C1 segment of cervical spinal cord (tissue), 14 donors: Measurements from ENCODE around the gene CBFA2T3.
A peak's percentile ranks its signal among the peaks of the same experiment; 100 is the strongest.

Experiments used
- DNase-seq, 14 donors: peaks; one replicate each; lab custom pipeline; 2025; lab: John Stamatoyannopoulos, UW

Gene CBFA2T3

GRCh38 chr16:88963583-88963982 is 13.4 kb downstream of the CBFA2T3 start:
- no peak for DNase-seq

- DNase-seq = no peak
These were observed 14.4 kb downstream of the CBFA2T3 start for GRCh38 chr16:88962478-88963152.

- DNase-seq = no peak
These were observed 16.0 kb downstream of the CBFA2T3 start for GRCh38 chr16:88961011-88961410.

DNA sequence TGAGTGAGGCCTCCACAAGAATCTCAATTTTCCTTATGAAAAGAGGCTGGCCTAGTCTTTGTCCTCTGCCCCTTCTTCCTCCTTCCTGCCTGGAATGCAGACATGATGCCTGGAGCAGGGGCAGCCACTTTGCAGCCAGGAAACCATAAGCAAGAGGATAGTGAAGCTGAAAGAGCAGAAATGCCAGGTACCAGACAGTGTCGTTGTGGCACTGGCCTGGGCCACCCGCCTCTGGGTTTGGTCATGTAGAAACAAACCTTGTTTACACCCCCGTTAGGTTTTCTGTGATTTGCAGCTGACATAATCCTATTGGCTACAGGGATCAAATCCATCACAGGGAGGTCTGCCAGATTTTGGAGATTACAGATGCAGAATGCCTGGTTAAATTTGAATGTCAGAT is 16.5 kb downstream of the CBFA2T3 start:
- no peak for DNase-seq

DNA sequence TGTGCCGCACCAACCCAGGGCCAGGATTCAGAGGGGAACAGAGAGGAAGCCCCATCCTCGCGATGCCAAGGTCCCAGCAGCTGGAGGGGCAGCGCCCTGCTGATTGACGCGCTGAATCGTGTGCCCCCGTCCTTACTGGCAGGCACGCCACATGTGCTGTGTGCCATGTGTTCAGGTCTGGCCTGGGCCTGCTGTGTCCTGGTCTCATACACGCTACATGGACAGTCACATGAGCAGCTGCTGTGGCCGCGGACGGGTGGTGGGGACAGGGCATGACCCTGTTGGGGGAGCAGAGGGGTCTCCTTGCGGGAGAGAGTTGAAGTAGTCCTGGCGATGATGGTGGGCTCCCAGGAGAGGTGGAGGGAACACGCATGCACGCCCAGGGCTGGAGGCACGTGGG is 18.0 kb downstream of the CBFA2T3 start:
- DNase-seq = no peak

- peak in 3 of 14 donors; percentile 21 to 47 (median 26) for DNase-seq
These were observed 19.0 kb downstream of the CBFA2T3 start for GRCh38 chr16:88957887-88958577.

- DNase-seq = no peak
These were observed 19.6 kb downstream of the CBFA2T3 start for GRCh38 chr16:88957433-88957767.

DNA sequence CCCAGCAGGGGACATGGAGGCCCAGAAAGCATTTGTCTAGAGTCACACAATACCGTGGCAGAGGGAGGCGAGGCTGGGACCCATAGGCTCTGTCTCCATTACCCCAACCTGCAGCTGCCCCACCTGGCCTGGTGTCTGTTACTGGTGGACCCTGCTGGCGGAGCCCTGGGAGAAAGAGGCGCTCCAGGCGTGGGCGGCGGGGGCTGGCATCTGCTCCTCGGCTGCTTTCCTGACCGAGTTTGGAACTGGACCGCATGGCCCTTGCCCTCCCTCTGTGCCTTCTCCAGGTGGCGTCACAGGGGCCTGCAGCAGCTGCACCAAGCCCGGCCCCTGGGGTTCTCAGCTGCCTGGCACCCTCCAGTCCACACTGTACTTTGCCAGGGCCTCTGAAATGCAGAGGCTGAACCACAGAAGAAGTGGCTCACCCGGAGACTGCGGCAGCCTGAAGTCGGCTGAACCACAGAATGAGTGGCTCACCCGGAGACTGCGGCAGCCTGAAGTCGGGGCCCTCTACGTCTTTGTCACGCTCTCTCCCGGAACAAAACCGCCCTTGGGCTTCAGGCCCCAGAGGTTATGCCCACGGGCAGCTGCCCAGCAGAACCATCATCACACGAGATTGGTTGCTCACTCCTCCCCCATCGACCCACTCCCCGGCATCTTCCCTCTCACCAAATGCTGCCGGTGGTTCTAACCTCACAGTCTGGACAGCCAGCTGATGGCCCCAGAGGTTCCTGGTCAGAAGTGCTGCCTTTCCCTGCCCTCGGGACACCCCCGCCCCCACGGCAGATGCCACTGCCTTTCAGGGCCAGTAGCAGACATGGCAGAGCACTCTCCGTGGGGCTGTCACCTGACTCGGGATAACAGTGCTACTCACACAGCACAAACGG is 20.2 kb downstream of the CBFA2T3 start:
- no peak for DNase-seq

- no peak for DNase-seq
These were observed 21.1 kb downstream of the CBFA2T3 start for GRCh38 chr16:88955906-88956305.

DNA sequence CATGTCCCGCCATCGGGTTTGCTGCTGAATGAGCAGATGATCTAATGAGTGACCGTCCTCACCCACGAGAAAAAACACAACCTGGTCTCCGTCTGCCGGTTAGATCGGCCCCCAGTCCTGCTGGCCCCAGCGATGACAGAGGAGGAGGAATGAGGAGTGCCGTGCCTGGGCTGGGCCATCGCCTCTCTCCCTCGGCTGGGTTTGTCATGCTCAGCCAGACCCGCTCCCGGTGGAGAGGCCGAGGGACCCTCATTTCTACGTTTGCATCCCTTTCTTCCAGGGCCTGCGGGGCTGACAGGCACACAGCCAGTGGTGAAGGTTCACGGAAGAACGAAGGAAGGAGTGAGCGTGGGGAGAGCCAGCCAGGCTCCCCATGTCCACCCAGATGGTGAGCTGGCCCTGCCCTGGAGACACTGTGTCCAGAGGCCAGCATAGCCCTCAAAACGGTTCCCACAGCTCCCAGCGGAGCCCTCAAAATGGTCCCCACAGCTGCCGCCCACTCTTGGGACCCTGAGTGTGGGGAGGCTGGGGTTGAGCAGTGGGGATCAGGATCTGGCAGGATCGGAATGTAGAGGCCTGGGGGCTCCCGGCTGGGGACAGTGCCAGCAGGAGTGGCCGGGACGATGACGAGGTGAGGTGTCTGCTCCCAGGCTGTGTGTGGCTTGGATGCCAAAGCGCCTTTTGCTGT is 23.9 kb downstream of the CBFA2T3 start:
- no peak for DNase-seq

GRCh38 chr16:88951989-88952388 is 25.0 kb downstream of the CBFA2T3 start:
- DNase-seq = no peak

DNA sequence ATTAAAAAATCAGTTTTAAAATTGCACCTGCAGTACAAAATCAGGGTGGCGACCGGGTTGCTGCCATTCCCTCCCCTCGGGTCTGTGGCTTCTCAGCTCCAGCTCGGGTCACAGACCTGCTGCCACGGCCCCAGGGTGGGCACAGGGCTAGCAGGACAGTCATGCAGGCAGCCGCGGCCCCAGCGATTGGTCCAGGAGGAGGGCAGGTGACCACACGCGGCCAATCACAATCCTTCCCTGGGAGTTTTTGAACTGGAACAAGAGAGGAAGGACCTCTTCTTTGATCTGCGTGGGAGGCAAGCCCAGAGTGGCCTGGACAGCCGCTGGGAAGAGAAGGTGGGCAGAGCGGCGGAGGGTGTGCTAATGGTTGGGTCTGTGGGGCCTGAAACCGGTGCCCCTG is 25.5 kb downstream of the CBFA2T3 start:
- DNase-seq = no peak

DNA sequence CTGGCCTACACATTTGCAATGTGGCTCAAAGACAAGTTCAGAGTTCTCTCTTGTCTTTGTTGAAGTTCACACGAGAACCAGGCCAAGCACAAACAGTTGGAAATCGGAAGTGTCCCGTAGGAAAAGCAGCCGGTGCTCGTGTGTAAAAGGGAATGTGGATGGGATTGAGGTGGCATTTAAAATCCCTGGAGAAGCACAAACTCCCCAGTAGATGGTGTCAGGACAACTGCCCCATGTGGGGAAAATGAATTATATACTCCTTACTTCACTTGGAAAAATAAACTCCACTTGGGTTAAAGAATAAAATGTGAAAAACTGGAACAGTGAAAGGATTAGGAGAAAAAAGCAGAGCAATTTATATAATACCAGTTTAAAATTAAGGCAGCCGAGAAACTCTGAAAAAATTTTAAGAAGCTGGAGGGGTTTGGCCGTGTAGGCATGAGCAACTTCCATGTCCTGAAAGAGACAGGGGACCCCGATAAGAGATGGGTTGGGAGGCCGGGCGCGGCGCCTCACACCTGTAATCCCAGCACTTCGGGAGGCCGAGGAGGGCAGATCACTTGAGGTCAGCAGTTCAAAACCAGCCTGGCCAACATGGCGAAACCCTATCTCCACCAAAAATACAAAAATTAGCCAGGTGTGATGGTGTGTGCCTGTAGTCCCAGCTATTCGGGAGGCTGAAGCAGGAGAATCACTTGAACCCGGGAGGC is 28.1 kb downstream of the CBFA2T3 start:
- no peak for DNase-seq

- DNase-seq = no peak
These were observed 31.5 kb downstream of the CBFA2T3 start for GRCh38 chr16:88945473-88945872.

- no peak for DNase-seq
These were observed 33.3 kb downstream of the CBFA2T3 start for GRCh38 chr16:88943741-88944140.

GRCh38 chr16:88943131-88943664 is 33.8 kb downstream of the CBFA2T3 start:
- DNase-seq = no peak

DNA sequence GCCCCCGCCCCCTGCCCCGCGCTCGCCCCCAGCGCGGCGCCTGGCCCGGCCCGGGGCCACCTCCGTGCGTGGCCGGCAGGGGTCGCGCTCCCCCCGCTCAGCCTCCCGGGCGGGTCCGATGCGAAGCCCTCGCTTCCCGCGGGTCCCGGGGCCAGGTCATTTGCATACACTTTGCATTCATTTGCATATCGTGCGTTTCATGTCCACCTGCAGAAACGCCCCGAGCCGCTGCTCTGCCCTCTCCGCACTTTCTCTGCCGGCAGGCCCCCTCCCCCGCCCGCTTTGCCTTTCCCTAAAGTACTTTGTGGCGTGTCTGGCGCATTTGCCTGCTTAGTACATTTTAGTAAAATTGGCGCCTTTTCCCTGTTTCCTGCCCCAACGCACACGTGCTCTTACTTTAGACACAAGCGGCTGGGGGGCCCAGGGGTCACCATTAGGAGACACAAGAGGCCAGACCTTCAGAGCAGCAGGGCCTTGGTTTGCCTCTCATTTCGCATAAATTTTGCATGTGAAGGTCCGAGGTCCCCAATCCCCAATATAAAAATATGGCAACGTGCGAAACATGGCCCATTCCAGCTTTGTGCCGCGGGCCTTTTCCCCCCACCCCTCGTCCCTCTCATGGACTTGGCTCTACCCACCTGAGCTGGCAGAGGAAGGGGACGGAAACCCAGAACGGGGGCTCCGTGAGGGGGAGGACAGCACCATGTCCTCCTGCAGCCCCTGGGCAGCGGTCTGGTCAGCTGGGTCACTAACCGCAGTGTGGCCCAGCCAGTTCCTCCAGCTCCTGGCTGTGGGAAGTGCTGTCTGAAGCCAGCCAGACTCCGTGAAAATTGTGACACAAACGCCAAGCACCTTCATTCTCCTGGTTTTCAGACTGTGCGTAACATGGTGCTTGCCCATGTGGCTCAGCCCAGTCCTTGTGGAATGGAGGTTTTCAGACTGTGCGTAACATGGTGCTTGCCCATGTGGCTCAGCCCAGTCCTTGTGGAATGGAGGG is 34.8 kb downstream of the CBFA2T3 start:
- peak in 3 of 14 donors; percentile 24 to 58 (median 45) for DNase-seq

GRCh38 chr16:88940862-88941817 is 35.9 kb downstream of the CBFA2T3 start:
- peak in 1 of 14 donors; percentile 23 for DNase-seq
